H1 (cell line): ENCODE measurements around the gene RND2. TPM values are rescaled to one million over a fixed set of nuclear protein-coding genes. Genes with fewer than 3 reads are reported as not detected.

Experiments
- CTCF ChIA-PET: fragments of 300-600 bp; sonication (Branson Sonifier 250); formaldehyde crosslinking; loops from one replicate; lab custom pipeline; 2021; ENCODE audit not compliant: partially characterized antibody; lab: Charles Lee
- POLR2A ChIA-PET: fragments of 300-600 bp; sonication (Branson Sonifier 250); formaldehyde crosslinking; loops from one replicate; lab custom pipeline; 2021; ENCODE audit warnings: inconsistent platforms; ENCODE audit not compliant: partially characterized antibody; lab: Charles Lee
- DNase-seq, 2 experiments: peaks; one replicate each; pipeline versions ENCODE4 v3.0.0 to v3.0.0-alpha.2; 2010 to 2022; ENCODE audit warnings: low spot score in 2 of 2, low read depth in 1 of 2, mixed read lengths in 1 of 2
- FAIRE-seq: peaks from 2 replicates; lab custom pipeline; 2011; peaks lifted over from hg19 to GRCh38; lab: Jason Lieb, UNC
- H2AFZ ChIP-seq: 2 replicates; pipeline ENCODE4 v1.8.1; 2012; ENCODE audit warnings: low read length, inconsistent platforms
- H2AK5ac ChIP-seq: 2 replicates; pipeline ENCODE4 v1.6.1; 2013; ENCODE audit warnings: low read depth, low read length
- H2BK120ac ChIP-seq: replicated peaks from 2 replicates; pipeline ENCODE3; 2013; ENCODE audit warnings: low read depth, low read length, inconsistent platforms
- H2BK12ac ChIP-seq: 2 replicates; pipeline ENCODE4 v1.6.1; 2013; ENCODE audit warnings: low read depth, low read length
- H2BK15ac ChIP-seq: 2 replicates; pipeline ENCODE4 v1.6.1; 2013; ENCODE audit warnings: low read length
- H2BK20ac ChIP-seq: 2 replicates; pipeline ENCODE4 v1.6.1; 2013; ENCODE audit warnings: low read length
- H2BK5ac ChIP-seq: 2 replicates; pipeline ENCODE4 v1.6.1; 2013; ENCODE audit warnings: low read depth, low read length
- H3K14ac ChIP-seq: 2 replicates; pipeline ENCODE4 v1.6.1; 2013; ENCODE audit warnings: inconsistent platforms; ENCODE audit not compliant: insufficient read length
- H3K18ac ChIP-seq: 2 replicates; pipeline ENCODE4 v1.6.1; 2013; ENCODE audit warnings: low read length; ENCODE audit errors: extremely low read depth
- H3K23ac ChIP-seq: 2 replicates; pipeline ENCODE4 v1.6.1; 2013; ENCODE audit warnings: inconsistent platforms; ENCODE audit not compliant: insufficient read length
- H3K23me2 ChIP-seq: 2 replicates; pipeline ENCODE4 v1.6.1; 2013; ENCODE audit warnings: low read depth, low read length
- H3K27ac ChIP-seq: 2 replicates; pipeline ENCODE4 v1.6.1; 2011; ENCODE audit warnings: low read depth, low read length, inconsistent platforms
- H3K27me3 ChIP-seq, 4 experiments: replicated peaks in 1 of 4; 1 replicate in 1 of 4; 2 replicates in 3 of 4; pipeline versions ENCODE4 v1.6.1 to v1.8.1; 2011 to 2013; ENCODE audit warnings: low read length in 3 of 4, mild to moderate bottlenecking in 3 of 4, inconsistent platforms in 2 of 4, mixed read lengths in 2 of 4, moderate library complexity in 1 of 4; ENCODE audit not compliant: control insufficient read depth in 3 of 4, insufficient read depth in 3 of 4; ENCODE audit errors: extremely low read depth in 1 of 4
- H3K36me3 ChIP-seq, 4 experiments: 2 replicates each; pipeline versions ENCODE4 v1.6.1 to v1.8.1; 2011 to 2013; ENCODE audit warnings: mild to moderate bottlenecking in 4 of 4, low read length in 3 of 4, moderate library complexity in 2 of 4, control low read depth in 1 of 4, inconsistent platforms in 1 of 4; ENCODE audit not compliant: insufficient read depth in 4 of 4, control insufficient read depth in 2 of 4
- H3K4ac ChIP-seq: replicated peaks from 2 replicates; pipeline ENCODE3; 2013; ENCODE audit warnings: low read length, low read depth, mixed read lengths, inconsistent platforms; ENCODE audit not compliant: insufficient read length
- H3K4me1 ChIP-seq, 4 experiments: replicated peaks in 1 of 4; 1 replicate in 1 of 4; 2 replicates in 3 of 4; pipeline versions ENCODE4 v1.6.1 to v1.8.1; 2011 to 2013; ENCODE audit warnings: low read length in 3 of 4, inconsistent platforms in 2 of 4, mixed read lengths in 1 of 4; ENCODE audit not compliant: insufficient read depth in 4 of 4, control insufficient read depth in 3 of 4
- H3K4me2 ChIP-seq, 2 experiments: 2 replicates each; pipeline versions ENCODE4 v1.6.1 to v1.8.1; 2011 to 2013; ENCODE audit warnings: low read depth in 2 of 2, low read length in 2 of 2, control low read depth in 1 of 2, inconsistent platforms in 1 of 2, mild to moderate bottlenecking in 1 of 2; ENCODE audit not compliant: insufficient read depth in 1 of 2
- H3K4me3 ChIP-seq, 4 experiments: fragments of 200-600, 300-600 bp in 1 of 4; sonication (generic), shearing (Covaris generic), sonication (Bioruptor Twin) in 1 of 4; 2 replicates each; pipeline versions ENCODE4 v1.5.1 to v1.8.1; 2011 to 2016; ENCODE audit warnings: low read length in 4 of 4, low read depth in 3 of 4, control low read depth in 2 of 4, inconsistent platforms in 2 of 4, mild to moderate bottlenecking in 2 of 4, mixed read lengths in 1 of 4, moderate library complexity in 1 of 4; ENCODE audit not compliant: insufficient read depth in 2 of 4; ENCODE audit errors: extremely low read depth in 1 of 4
- H3K56ac ChIP-seq: replicated peaks from 2 replicates; pipeline ENCODE3; 2013; ENCODE audit warnings: low read depth, mild to moderate bottlenecking, mixed read lengths, low read length, inconsistent platforms; ENCODE audit not compliant: insufficient read length
- H3K79me1 ChIP-seq: 2 replicates; pipeline ENCODE4 v1.6.1; 2013; ENCODE audit warnings: low read depth, low read length, control low read depth
- H3K79me2 ChIP-seq, 2 experiments: 2 replicates each; pipeline versions ENCODE4 v1.6.1 to v1.8.1; 2012 to 2013; ENCODE audit warnings: low read length in 2 of 2, mild to moderate bottlenecking in 2 of 2, inconsistent platforms in 1 of 2; ENCODE audit not compliant: insufficient read depth in 2 of 2, control insufficient read depth in 1 of 2
- H3K9ac ChIP-seq, 4 experiments: replicated peaks in 1 of 4; 1 replicate in 1 of 4; 2 replicates in 3 of 4; pipeline versions ENCODE4 v1.6.1 to v1.8.1; 2011 to 2013; ENCODE audit warnings: low read depth in 3 of 4, low read length in 3 of 4, control low read depth in 2 of 4, mild to moderate bottlenecking in 2 of 4, moderate library complexity in 2 of 4, inconsistent platforms in 1 of 4; ENCODE audit errors: extremely low read depth in 1 of 4
- H3K9me3 ChIP-seq, 2 experiments: 2 replicates each; pipeline versions ENCODE4 v1.6.1 to v1.8.1; 2012 to 2013; ENCODE audit warnings: mild to moderate bottlenecking in 2 of 2, moderate library complexity in 2 of 2, control low read depth in 1 of 2, inconsistent platforms in 1 of 2, low read depth in 1 of 2, low read length in 1 of 2, mixed read lengths in 1 of 2; ENCODE audit not compliant: insufficient read depth in 2 of 2
- H4K20me1 ChIP-seq, 2 experiments: replicated peaks in 1 of 2; 2 replicates each; pipeline versions ENCODE3 to v1.8.1; 2011 to 2013; ENCODE audit warnings: inconsistent platforms in 2 of 2, low read length in 2 of 2, mild to moderate bottlenecking in 1 of 2; ENCODE audit not compliant: insufficient read depth in 2 of 2, control insufficient read depth in 1 of 2
- H4K5ac ChIP-seq: 2 replicates; pipeline ENCODE4 v1.6.1; 2013; ENCODE audit warnings: low read length, low read depth, mixed read lengths, inconsistent platforms; ENCODE audit not compliant: insufficient read length
- H4K8ac ChIP-seq: 2 replicates; pipeline ENCODE4 v1.8.0; 2013; ENCODE audit warnings: mild to moderate bottlenecking, moderate library complexity, low read length, inconsistent platforms; ENCODE audit not compliant: insufficient read depth; ENCODE audit errors: extremely low read depth
- H4K91ac ChIP-seq: replicated peaks from 2 replicates; pipeline ENCODE3; 2013; ENCODE audit warnings: low read length, mixed read lengths, inconsistent platforms; ENCODE audit not compliant: insufficient read length
- WGBS, 2 experiments: shearing (Covaris generic) in 1 of 2; methylation state at CpG; one replicate each; pipeline versions ENCODE4 v1.1.6 to v1.1.7; 2013 to 2015; ENCODE audit warnings: low lambda C conversion rate in 2 of 2, mixed read lengths in 2 of 2, inconsistent platforms in 1 of 2, low coverage in 1 of 2, missing lambda C conversion rate in 1 of 2; ENCODE audit not compliant: insufficient replicate concordance in 2 of 2, insufficient coverage in 1 of 2, insufficient read length in 1 of 2; ENCODE audit errors: extremely low coverage in 1 of 2, missing lambda C conversion rate in 1 of 2; 5-methylcytosine and 5-hydroxymethylcytosine counted together
- polyA plus RNA-seq, 7 experiments: library from polyadenylated mRNA; depleted of rRNA in 3 of 7; stranded (reverse) in 5 of 7; unstranded in 2 of 7; fragments of >200 nt in 5 of 7; fragments of 200-250 nt in 2 of 7; gene quantifications; 1 replicate in 5 of 7; 2 replicates in 1 of 7; 4 replicates in 1 of 7; pipeline versions ENCODE4 v1.2.1 to v1.2.3, GENCODE V29; 2011 to 2013; ENCODE audit warnings: missing spikeins in 2 of 7, mixed read lengths in 2 of 7
- total RNA-seq: library from RNA; stranded (reverse); fragmentation: NEBNext Ultra II Directional; extraction: Animal tissue kit (Norgen Biotek cat#: 25700); gene quantifications from 2 replicates; pipeline ENCODE4 v1.2.1, GENCODE V29; 2021

The RND2 gene
- total and polyA plus RNA-seq, 2 of the 8 experiments (the other 6 are each of a cell fraction or from before 2014, with no cell fraction given), result 51.3 to 61.4 TPM

- H3K79me1 ChIP-seq, result no peaks in the 10 kb centered on the region
Observed at GRCh38 chr17:43069368-43069898, 44.4 kb downstream of the RND2 start.

More at GRCh38 chr17:43069368-43069898, 44.4 kb downstream of the RND2 start:
- POLR2A ChIA-PET, result interaction anchor here (0.9 to 3.8 kb wide), 7 partner anchors 12 to 246 kb away, joined by 3 to 12 read pairs (median 4); no protein-coding TSS in a partner anchor
- Histone ChIP-seq H3K4me2 (no peak overlapping the region), H2BK15ac (no peak overlapping the region), H4K91ac (no peak overlapping the region), H3K9me3 (no peaks in the 10 kb centered on the region), H3K9ac (no peak overlapping the region; a peak in 1 of 7 replicates), H3K27ac (no peak overlapping the region), H2BK120ac (no peak overlapping the region), H4K8ac (no peak overlapping the region), H2BK5ac (no peak overlapping the region), H3K18ac (no peak overlapping the region), H3K14ac (no peak overlapping the region), H2BK12ac (no peak overlapping the region), H3K4me3 (no peak overlapping the region), H3K56ac (no peak overlapping the region), H3K4ac (no peak overlapping the region), H2AFZ (no peak overlapping the region), H3K79me2 (no peaks in the 10 kb centered on the region), H2BK20ac (no peak overlapping the region), H3K23ac (no peak overlapping the region), H2AK5ac (no peak overlapping the region), H3K4me1 (peaks cover 0 to 5% (median 0%) of the 10 kb centered on the region in 4 experiments; a peak in 2 of 7 replicates), H4K5ac (no peak overlapping the region), H3K27me3 (no peaks in the 10 kb centered on the region), H3K36me3 (peaks cover 4 to 39% (median 10%) of the 10 kb centered on the region in 4 experiments; a peak in 6 of 8 replicates), H4K20me1 (no peaks in the 10 kb centered on the region), H3K23me2 (no peaks in the 10 kb centered on the region)
- DNase-seq, result no peak
- CTCF ChIA-PET, result interaction anchor here (0.9 to 2.6 kb wide), 5 partner anchors 11 to 102 kb away, joined by 3 to 12 read pairs (median 5); no protein-coding TSS in a partner anchor
- FAIRE-seq, result no peak
- WGBS, 2 experiments, result 89% methylated on average over 3 of the region's 3 CpGs; no CpG with 5 or more reads in 1 of the 2 experiments
